Stimulated activated CD4-positive, alpha-beta T cell treated with anti-CD3 and anti-CD28 coated beads, Interleukin-1b, Interleukin-23, amount 100 ng/mL, for 48 hours (primary cell): ENCODE results near the gene ZNF155.
"Not testable (repeated sequence)": the region's sequence is repeated elsewhere in the genome, so short reads cannot be mapped to it uniquely, and the experiment has no call there.

Experiments
- DNase-seq: peaks from one replicate; pipeline ENCODE4 v3.0.0-alpha.2; 2020

ZNF155 gene

GRCh38 chr19:43983912-43984686 is at the start of gene ZNF155:
Gene ZNF155 (plus strand): TSS chr19:43984188. CDS start chr19:43988544, 4,356 bp downstream.
- peak; percentile 75 for DNase-seq

DNA sequence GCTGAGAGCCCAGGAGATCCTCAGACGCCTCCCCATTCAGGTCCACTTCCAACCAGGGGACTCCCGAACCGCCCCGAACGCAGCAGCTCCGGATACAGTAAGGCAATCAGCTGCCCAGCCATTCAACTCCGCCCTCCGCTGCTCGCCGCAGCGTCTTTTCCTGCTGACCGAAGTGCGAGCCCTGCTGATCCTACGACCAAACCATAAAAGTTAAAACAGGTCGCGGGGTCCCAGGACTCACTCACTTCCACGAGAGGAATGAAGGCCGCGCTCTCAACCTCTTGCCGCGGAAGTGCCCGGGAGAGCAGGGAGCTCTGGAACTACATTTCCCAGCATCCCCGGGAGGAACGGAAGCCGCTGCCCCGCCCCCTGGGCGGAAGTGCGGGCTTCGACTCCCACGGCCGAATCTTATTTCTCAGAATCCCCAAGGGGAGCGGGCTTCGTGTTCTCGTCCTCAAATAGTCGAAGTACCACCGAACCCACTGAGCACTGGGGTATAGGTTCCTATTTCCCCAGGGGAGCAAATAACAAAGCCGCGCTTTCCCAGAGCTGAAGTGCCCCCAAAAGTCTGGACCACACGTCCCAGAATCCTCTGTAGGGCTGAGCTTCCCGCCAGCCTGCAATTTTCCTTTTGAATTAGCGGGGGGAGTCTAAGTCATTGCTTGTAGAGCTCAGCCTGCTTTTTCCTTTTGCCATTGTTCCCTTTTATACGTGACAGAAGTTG is 48.8 kb upstream of the ZNF155 start, which contains the start of gene ZNF45:
TSS of gene ZNF45 (minus strand) at position 298 of the 724 bp plus-strand sequence. CDS start 13,097 bp downstream, outside the sequence.
- DNase-seq = peak; percentile 88

DNA sequence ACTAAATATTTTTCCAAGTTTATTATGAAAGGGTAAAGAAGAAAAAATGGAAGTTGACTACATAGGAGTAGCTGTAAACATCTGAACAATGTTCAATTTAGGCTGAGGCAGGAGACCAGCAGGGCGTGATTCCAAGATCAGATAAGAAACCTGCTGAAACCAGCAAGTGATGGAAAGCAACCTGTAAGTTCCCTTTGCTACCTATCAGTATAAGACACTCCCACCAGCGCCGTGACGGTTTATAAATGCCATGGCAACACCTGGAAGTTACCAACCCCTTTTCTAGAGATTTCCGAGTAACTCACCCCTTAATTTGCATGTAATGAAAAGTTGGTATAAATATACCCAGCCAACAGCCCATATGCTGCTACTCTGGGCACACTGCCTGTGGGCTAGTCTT is 47.8 kb upstream of the ZNF155 start:
- DNase-seq = no peak

- no peak for DNase-seq
Observed at GRCh38 chr19:43939557-43940260, 44.3 kb upstream of the ZNF155 start.

DNA sequence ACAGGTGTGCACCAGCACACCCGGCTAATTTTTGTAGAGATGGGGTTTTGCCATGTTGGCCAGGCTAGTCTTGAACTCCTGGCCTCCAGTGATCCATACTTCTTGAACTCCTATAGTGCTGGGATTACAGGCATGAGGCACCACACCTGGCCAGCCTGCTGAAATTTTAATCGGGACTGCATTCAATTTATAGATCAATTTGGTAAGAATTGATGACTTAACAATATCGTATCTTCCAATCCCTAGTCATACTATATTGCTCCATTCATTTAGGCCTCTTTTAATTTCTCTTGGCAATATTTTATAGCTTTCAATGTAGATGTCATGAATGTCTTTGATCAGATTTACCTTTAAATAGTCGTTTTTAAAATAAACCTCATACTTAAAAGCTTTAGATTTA is 43.3 kb upstream of the ZNF155 start:
- DNase-seq = no peak

- no peak for DNase-seq
Observed at GRCh38 chr19:43941209-43941608, 42.8 kb upstream of the ZNF155 start.

GRCh38 chr19:43947412-43947811 is 36.6 kb upstream of the ZNF155 start:
- DNase-seq = not testable (repeated sequence)

DNA sequence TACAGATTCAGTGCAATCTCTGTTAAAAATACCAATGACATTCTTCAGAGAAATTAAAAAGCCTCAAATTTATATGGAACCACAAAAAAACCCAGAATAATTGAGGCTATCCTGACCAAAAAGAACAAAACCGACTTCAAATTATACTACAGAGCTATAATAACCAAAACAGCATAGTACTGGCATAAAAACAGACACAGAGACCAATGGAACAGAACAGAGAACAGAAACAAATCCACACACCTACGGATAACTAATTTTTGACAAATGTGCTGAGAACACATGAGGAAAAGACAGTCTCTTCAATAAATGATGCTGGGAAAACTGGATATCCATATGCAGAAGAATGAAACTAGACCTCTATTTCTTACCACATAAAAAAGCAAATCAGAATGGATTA is 34.2 kb upstream of the ZNF155 start:
- DNase-seq = not testable (repeated sequence)

DNA sequence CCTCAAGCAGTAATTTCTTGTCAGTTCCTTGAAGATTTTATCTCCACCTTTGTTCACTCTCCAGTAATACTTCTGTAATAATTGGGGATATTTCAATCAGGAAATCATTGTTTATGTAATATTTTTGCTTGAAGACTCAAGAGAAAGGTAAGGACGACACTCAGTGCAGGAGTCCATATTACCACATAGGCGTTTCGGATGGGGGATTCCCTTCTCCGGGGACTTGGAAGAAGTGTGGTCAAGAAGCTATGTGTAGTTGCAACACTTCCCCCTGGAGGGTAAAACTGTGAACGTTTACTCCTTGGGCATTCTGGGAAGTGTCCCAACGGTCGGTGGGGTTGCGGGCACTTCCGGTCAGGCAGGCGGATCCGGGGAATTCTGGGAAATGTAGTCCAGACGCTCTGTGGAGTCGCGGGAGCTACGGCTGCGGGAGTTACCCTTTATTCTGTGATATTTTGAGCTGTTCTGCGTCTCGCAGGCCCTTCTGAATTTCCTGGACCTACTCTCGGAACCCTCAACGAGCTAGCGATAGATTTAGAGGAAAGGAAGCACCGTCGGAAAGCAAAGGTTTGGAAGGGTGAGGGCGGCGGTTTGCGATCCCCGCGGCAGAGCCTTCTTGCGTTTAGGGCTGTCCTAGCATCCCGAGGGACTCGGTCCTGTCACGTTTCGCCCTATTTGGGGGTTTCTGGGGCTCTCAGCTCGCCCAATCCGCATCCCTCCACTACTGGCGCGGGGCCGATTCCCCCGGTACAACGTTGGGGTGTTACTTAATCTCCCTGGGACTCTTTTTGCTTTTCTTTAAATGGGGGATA is 32.9 kb upstream of the ZNF155 start, which contains the start of gene ZNF221:
TSS of gene ZNF221 (plus strand) at position 395 of the 812 bp plus-strand sequence. CDS start 11,499 bp downstream, outside the sequence.
- DNase-seq = peak; percentile 71

DNA sequence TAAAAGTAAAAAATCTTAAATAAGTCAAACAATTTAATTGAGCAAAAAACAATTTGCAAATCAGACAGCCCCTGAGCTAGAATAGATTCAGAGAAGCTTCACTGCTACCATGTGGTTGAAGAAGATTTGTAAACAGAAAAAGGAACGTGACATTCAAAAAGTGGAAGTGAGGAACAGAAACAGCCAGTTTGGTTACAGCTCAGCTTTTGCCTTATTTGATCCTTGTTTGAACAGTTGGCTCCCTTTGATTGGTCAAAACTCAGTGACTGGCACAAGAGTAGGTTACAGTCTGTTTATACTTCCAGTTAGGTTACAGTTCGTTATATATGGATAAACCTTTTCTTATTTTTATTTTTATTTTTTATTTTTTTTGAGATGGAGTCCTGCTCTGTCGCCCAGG is 27.2 kb upstream of the ZNF155 start:
- no peak for DNase-seq

DNA sequence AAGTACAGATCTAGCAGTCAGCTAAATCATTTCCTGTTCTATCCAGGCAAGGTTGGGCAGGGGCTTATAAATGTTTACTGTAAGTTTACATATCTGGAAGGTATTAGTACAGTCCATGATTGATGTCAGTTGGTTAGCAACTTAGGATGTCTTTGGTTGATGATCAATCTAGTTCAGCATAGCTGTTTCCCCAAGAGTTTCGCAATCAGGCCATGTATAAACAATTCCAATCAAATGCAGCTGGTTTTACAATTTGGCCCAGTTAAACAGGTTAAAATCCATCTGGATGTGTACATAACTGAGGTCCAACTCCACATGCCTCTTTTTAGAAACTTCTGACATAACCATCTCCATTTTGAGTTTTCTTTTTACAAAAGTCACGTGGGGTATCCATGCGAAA is 26.1 kb upstream of the ZNF155 start:
- no peak for DNase-seq

DNA sequence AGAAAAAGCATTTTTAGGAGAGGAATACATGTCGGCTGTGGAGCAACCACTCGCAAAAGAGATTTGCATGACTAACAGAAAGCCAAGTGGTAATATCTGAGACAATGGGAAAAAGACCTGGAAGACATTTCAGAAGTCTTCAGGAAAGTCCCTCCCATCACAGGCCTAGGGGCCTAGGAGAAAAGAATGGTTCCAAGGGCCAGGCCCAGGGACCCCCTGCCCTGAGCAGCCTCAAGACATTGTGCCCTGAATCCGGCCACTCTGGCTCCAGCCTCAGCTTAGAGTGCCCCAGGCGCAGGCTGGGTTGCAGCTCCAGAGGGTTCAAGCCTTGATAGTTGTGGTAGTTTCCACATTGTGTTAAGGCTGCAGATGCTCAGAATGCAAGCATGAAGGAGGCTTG is 23.6 kb upstream of the ZNF155 start:
- no peak for DNase-seq

DNA sequence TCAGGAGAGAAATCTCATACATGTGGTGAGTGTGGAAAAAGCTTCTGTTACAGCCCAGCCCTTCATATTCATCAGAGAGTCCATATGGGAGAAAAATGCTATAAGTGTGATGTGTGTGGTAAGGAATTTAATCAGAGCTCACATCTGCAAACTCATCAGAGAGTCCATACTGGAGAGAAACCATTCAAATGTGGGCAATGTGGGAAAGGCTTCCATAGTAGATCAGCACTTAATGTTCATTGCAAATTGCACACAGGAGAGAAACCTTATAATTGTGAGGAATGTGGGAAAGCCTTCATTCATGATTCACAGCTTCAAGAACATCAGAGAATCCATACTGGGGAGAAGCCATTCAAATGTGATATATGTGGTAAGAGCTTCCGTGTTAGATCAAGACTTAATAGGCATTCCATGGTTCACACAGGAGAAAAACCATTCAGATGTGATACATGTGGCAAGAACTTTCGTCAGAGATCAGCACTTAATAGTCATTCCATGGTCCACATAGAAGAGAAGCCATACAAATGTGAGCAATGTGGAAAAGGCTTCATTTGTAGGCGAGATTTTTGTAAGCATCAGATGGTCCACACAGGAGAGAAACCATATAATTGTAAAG is 17.8 kb upstream of the ZNF155 start:
- DNase-seq = no peak

DNA sequence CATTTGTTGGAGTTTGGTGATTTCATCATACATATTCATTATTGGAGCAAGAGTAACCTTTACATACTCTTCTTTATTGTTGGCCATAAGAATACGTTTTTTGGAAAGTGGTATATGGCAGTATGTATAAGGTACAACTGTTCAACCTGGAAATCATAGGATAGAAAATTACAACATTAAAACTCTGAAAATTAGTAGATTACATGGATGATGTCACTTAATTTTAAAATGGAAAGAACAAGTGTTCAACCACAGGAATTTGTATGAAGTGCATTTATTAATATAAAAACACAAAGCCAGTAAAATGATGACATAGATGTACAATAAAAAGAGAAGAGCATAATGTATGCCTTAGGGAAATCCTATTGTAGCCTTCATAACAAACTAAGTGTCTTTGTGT is 7.3 kb upstream of the ZNF155 start:
- no peak for DNase-seq

- DNase-seq = no peak
Observed at GRCh38 chr19:43983544-43983911, 460 bp upstream of the ZNF155 start.

DNA sequence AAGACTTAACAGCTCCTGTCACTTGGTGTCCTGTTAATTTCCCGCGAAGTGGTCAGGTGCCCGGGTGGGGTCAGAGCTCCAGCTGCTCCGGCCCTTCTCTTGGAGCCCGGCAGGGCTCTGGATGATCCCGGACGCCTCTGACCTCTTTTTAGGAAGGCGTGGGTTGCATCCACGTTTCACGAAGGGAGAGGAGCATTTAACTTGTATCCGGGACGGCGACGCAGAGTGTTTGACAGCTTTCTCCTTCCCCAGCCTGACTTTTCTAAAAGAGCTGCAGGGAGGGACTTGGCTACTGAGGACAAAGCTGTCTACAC is 656 bp downstream of the ZNF155 start:
- DNase-seq = no peak

DNA sequence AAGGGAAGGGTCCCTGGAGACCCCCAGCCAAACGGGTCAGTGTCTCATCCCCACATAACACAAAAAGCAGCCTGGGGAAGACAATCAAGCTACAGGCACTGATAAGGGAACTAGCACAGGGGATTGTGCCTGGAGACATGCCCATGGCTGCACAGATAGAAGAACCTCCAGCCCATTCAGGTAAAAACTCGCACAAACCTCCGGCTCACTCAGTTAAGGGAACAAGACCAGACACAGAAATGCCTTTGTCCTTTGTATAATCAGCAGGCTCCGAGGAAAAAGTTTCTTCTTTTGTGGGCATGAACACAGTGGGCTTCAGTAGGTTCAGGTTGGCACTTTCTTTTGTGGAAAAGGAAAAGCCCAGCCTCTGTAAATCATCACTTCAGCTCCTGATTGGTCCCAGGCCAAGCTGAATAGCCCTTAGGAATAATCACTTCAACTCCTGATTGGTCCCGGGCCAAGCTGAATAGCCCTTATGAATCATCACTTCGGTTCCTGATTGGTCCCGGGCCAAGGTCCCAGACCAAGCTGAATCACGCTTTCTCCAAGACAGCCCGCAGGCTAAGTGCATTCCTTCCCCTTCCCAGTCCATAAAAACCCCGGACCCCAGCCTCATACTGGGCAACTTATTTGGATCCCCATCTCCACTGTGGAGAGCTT is 13.8 kb downstream of the ZNF155 start:
- DNase-seq = no peak

DNA sequence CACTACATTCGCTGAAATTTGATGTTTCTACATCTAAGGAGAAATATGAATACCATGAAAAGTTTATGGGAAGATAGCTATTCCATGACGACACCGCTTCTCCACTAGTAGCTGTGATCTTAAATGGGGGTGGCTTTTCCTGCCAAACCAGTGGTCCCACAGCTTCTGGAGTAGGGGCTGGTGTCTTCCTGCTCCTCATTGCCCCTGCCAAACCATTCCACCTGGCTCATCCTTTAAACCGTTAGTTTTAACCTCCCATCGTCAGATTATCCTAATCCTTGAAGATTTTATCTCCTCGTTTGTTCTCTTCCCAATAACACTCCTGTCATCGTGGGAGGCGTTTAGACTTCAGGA is 18.2 kb downstream of the ZNF155 start:
- no peak for DNase-seq

DNA sequence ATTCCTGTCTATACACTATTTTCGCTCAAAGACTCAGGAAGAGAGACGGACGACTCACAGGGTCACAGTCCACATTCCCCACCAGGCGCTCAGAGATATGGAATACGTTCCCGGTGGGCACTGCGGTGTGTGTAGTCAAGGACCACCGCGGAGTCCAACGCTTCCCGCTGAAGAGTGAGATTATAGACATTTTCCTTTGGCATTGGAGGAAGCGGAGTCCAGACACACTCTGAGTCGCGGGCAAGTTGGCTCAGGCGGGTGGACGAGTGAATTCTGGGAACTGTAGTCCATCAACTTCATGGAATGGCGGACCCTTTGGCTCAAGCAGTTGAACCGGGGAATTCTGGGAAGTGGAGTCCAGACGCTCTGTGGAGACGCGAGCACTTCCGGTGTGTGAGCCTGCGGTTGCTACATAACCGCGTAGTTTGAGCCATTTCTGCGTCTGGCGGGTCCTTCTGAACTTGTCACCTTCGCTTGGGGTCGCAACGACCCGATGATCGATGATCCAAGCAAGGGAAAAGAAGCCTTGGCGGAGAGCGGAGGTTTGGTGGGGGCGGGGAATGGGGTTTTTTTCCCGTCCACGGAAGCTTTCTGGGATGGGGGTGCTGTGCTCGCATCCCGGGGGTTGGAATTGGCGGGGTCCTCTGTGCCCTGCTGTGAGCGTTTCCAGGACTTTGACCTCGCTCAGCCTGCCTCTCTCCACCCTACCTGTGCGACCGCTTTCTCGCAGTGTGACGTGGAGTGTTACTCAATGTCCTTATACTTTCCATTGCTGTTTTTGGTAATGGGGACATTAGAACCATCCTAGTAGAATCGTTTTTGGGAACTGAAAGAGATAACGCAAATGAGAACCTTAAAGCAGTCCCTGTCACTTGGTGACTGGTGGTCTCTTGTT is 18.8 kb downstream of the ZNF155 start, which contains the start of gene ZNF230:
TSS of gene ZNF230 (plus strand) at position 392 of the 895 bp plus-strand sequence. CDS start 4,122 bp downstream, outside the sequence.
- DNase-seq = peak; percentile 87

DNA sequence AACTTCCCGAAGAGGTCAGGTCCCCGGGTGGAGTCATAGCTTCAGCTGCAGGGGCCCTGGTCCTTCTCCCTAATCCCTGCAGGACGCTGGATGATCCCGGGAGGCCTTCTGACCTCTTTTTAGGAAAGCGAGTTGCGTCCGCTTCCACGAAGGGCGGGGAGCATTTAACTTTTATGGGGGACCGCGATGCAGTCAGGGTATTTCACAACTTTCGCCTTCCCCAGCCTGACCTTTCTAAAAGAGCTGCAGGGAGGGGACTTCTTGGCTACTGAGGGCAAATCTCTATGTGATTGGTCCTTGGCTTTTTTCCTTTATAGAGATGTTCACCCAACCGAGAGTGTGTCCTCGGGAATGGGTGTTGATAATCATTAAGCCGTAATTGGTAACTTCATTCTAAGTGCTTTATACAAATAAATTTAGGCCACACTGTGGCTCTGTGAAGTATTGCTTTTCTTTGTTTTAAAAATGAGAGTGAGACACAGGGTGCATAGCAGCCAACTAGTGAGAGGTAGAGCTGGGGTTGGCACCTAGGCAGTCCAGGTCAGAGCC is 19.5 kb downstream of the ZNF155 start:
- DNase-seq = no peak
